HepG2 (cell line): ENCODE measurements around the gene PEF1. TPM values are rescaled to one million over a fixed set of nuclear protein-coding genes. Genes with fewer than 3 reads are reported as not detected.

Experiments used
- ATAC-seq: fragments of 200-7000 bp; cut with Tn5 transposase; 3 replicates; pipeline ENCODE4 v1.9.1; 2020; ENCODE audit warnings: mild to moderate bottlenecking, moderate library complexity
- BruUV-seq: library from RNA; stranded (reverse); fragments of 400-500 nt; replicated peaks from 2 replicates; lab custom pipeline; 2021; lab: Mats Ljungman, UMichigan
- CTCF ChIA-PET: fragments of 300-600 bp; formaldehyde crosslinking; extraction: SDS; loops from one replicate; lab custom pipeline; 2021; ENCODE audit warnings: low total read pairs, inconsistent platforms, low intra/inter-chr PET ratio; lab: Yijun Ruan, JAX
- POLR2A ChIA-PET: fragments of 350-600 bp; sonication (Branson Sonifier 250); formaldehyde crosslinking; loops from one replicate; lab custom pipeline; 2020; ENCODE audit warnings: antibody characterized with exemption, inconsistent platforms; lab: Yijun Ruan, JAX
- DNase-seq: peaks from one replicate; pipeline ENCODE4 v3.0.0-alpha.2; 2015; ENCODE audit warnings: low spot score
- FAIRE-seq: peaks from 3 replicates; lab custom pipeline; 2011; peaks lifted over from hg19 to GRCh38; lab: Jason Lieb, UNC
- H2AFZ ChIP-seq: one replicate; pipeline ENCODE4 v1.6.1; 2011; ENCODE audit warnings: low read length, inconsistent platforms
- H3K27ac ChIP-seq: fragments of 300-600 bp; 3 replicates; pipeline ENCODE4 v1.8.0; 2011; ENCODE audit warnings: mixed run types, mild to moderate bottlenecking, mixed read lengths, low read length, inconsistent platforms; ENCODE audit not compliant: insufficient read depth; ENCODE audit errors: extremely low read length
- H3K27me3 ChIP-seq, 2 experiments: fragments of 200-600 bp in 1 of 2; 2 replicates in 1 of 2; 3 replicates in 1 of 2; pipeline versions ENCODE4 v1.6.0 to v1.8.0; 2011; ENCODE audit warnings: low read length in 2 of 2, mild to moderate bottlenecking in 2 of 2, moderate library complexity in 2 of 2, inconsistent platforms in 1 of 2; ENCODE audit not compliant: insufficient read depth in 2 of 2, control insufficient read depth in 1 of 2
- H3K36me3 ChIP-seq, 2 experiments: fragments of 200-600 bp in 1 of 2; replicated peaks in 1 of 2; 2 replicates in 1 of 2; 3 replicates in 1 of 2; pipeline versions ENCODE4 v1.5.1 to v1.8.0; 2011; ENCODE audit warnings: low read length in 2 of 2, inconsistent platforms in 1 of 2; ENCODE audit not compliant: insufficient read depth in 2 of 2, control insufficient read depth in 1 of 2
- H3K4me1 ChIP-seq: 2 replicates; pipeline ENCODE4 v1.5.1; 2012; ENCODE audit warnings: low read length, inconsistent platforms; ENCODE audit not compliant: insufficient read depth
- H3K4me2 ChIP-seq: 2 replicates; pipeline ENCODE4 v1.6.0; 2011; ENCODE audit warnings: low read depth, low read length, inconsistent platforms
- H3K4me3 ChIP-seq, 3 experiments: fragments of 200-600 bp in 1 of 3; sonication (generic), shearing (Covaris generic) in 1 of 3; replicated peaks in 1 of 3; 2 replicates each; pipeline ENCODE4 v1.5.1; 2011 to 2016; ENCODE audit warnings: low read length in 3 of 3, inconsistent platforms in 2 of 3, low read depth in 2 of 3, mild to moderate bottlenecking in 2 of 3, control low read depth in 1 of 3, mixed read lengths in 1 of 3; ENCODE audit not compliant: insufficient read depth in 1 of 3
- H3K79me2 ChIP-seq: one replicate; pipeline ENCODE4 v1.6.1; 2011; ENCODE audit warnings: low read length, inconsistent platforms; ENCODE audit not compliant: insufficient read depth
- H3K9ac ChIP-seq: 2 replicates; pipeline ENCODE4 v1.6.0; 2011; ENCODE audit warnings: mild to moderate bottlenecking, low read depth, low read length, inconsistent platforms; ENCODE audit not compliant: insufficient read depth
- H3K9me3 ChIP-seq: 2 replicates; pipeline ENCODE4 v1.5.1; 2012; ENCODE audit warnings: mild to moderate bottlenecking, low read length
- H4K20me1 ChIP-seq: 2 replicates; pipeline ENCODE4 v1.6.0; 2011; ENCODE audit warnings: inconsistent platforms, mild to moderate bottlenecking, low read length, moderate library complexity; ENCODE audit not compliant: insufficient read depth
- CHD4 ChIP-seq: fragments of 200-600 bp; sonication (generic); IDR thresholded peaks from 2 replicates; pipeline ENCODE4 v1.7.0; 2017; ENCODE audit warnings: mild to moderate bottlenecking, low read length, borderline replicate concordance
- CTCF ChIP-seq: sonication (generic); formaldehyde crosslinking; IDR thresholded peaks from 2 replicates; pipeline ENCODE4 v1.5.0; 2020; ENCODE audit warnings: mild to moderate bottlenecking, missing genetic modification reagents, moderate library complexity
- EZH2 ChIP-seq: conservative IDR thresholded peaks from 2 replicates; pipeline ENCODE4 v1.6.1; 2012; ENCODE audit warnings: mild to moderate bottlenecking, low read depth, low read length, moderate library complexity
- SPEN ChIP-seq: sonication (generic); formaldehyde crosslinking; IDR thresholded peaks from 2 replicates; pipeline ENCODE4 v1.5.1; 2020; ENCODE audit warnings: low read depth, mild to moderate bottlenecking, missing genetic modification reagents
- TBP ChIP-seq: sonication (generic); formaldehyde crosslinking; IDR thresholded peaks from 2 replicates; pipeline ENCODE4 v1.5.0; 2020; ENCODE audit warnings: missing genetic modification reagents
- THAP11 ChIP-seq: IDR thresholded peaks from 2 replicates; pipeline ENCODE4 v1.6.1; 2016; ENCODE audit warnings: missing biosample characterization, missing genetic modification reagents
- ZFAT ChIP-seq: sonication (generic); formaldehyde crosslinking; conservative IDR thresholded peaks from 2 replicates; pipeline ENCODE4 v1.8.1; 2023; ENCODE audit warnings: missing genetic modification reagents, inconsistent platforms
- ZNF772 ChIP-seq: sonication (generic); formaldehyde crosslinking; IDR thresholded peaks from 2 replicates; pipeline ENCODE4 v1.5.0; 2020; ENCODE audit warnings: mild to moderate bottlenecking, missing genetic modification reagents
- ZSCAN12 ChIP-seq: sonication (generic); formaldehyde crosslinking; IDR thresholded peaks from 2 replicates; pipeline ENCODE4 v1.9.0; 2021; ENCODE audit warnings: mild to moderate bottlenecking, missing genetic modification reagents
- WGBS: methylation state at CpG from one replicate; pipeline ENCODE4 v1.1.6; 2017; ENCODE audit warnings: low lambda C conversion rate; 5-methylcytosine and 5-hydroxymethylcytosine counted together
- in situ Hi-C: cut with HindIII; loops from 2 replicates; pipeline ENCODE4 v1.10.0; 2017; ENCODE audit warnings: low pct_unique_long_range_greater_than_20kb; ENCODE audit not compliant: extremely low pct_ligation_motif_present
- intact Hi-C: fragments of 100-400 bp; cut with micrococcal nuclease; formaldehyde crosslinking; loops from one replicate; pipeline ENCODE4 v1.10.0; 2022; ENCODE audit not compliant: unreplicated experiment
- polyA plus RNA-seq, 8 experiments: library from polyadenylated mRNA; depleted of rRNA in 3 of 8; stranded (reverse) in 7 of 8; unstranded in 1 of 8; fragments of >200 nt; fragmentation: Illumina TruSeq in 4 of 8; extraction: Trizol in 4 of 8; gene quantifications; 2 replicates each; pipeline versions ENCODE4 v1.2.1 to v1.2.3, GENCODE V29; 2011 to 2016; ENCODE audit warnings: low read depth in 4 of 8, missing spikeins in 1 of 8, mixed read lengths in 1 of 8; ENCODE audit not compliant: insufficient read depth in 1 of 8
- total RNA-seq, 5 experiments: library from RNA; depleted of rRNA; stranded (reverse); fragments of >200 nt; fragmentation: Illumina TruSeq; extraction: Trizol; gene quantifications; 2 replicates each; pipeline ENCODE4 v1.2.3, GENCODE V29; 2016; ENCODE audit warnings: low read depth in 1 of 5
- TF ChIP-seq, protein P1 (sequence below): sonication (generic); formaldehyde crosslinking; IDR thresholded peaks from 2 replicates; pipeline ENCODE4 v1.8.0; 2022; ENCODE audit warnings: missing genetic modification reagents, mild to moderate bottlenecking, borderline replicate concordance
- TF ChIP-seq, protein P2 (sequence below): IDR thresholded peaks from 2 replicates; pipeline ENCODE4 v1.6.1; 2016; ENCODE audit warnings: low read depth, control low read depth
- TF ChIP-seq, protein P3 (sequence below): IDR thresholded peaks from 2 replicates; pipeline ENCODE4 v1.6.1; 2016; ENCODE audit warnings: mild to moderate bottlenecking
- TF ChIP-seq, protein P4 (sequence below): sonication (generic); formaldehyde crosslinking; IDR thresholded peaks from 2 replicates; pipeline ENCODE4 v1.5.0; 2020; ENCODE audit warnings: mild to moderate bottlenecking, missing genetic modification reagents

PEF1 gene
- total and polyA plus RNA-seq, 2 of the 13 experiments (the other 11 are each of a cell fraction or from before 2014, with no cell fraction given): 57.1 to 57.8 TPM

- no peak for TF ChIP-seq EZH2
- no peak for TF ChIP-seq TBP
- TF ChIP-seq, protein P1, sequence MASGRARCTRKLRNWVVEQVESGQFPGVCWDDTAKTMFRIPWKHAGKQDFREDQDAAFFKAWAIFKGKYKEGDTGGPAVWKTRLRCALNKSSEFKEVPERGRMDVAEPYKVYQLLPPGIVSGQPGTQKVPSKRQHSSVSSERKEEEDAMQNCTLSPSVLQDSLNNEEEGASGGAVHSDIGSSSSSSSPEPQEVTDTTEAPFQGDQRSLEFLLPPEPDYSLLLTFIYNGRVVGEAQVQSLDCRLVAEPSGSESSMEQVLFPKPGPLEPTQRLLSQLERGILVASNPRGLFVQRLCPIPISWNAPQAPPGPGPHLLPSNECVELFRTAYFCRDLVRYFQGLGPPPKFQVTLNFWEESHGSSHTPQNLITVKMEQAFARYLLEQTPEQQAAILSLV (CRISPR knock-in tag): no peak
- no peak for TF ChIP-seq CTCF
- TF ChIP-seq ZFAT (CRISPR knock-in tag): no peak
- no peak for TF ChIP-seq ZSCAN12 (CRISPR knock-in tag)
- TF ChIP-seq, all 625 proteins: peak for 0
These were observed 9.2 kb upstream of the PEF1 start (continued) for GRCh38 chr1:31653717-31654473.

DNA sequence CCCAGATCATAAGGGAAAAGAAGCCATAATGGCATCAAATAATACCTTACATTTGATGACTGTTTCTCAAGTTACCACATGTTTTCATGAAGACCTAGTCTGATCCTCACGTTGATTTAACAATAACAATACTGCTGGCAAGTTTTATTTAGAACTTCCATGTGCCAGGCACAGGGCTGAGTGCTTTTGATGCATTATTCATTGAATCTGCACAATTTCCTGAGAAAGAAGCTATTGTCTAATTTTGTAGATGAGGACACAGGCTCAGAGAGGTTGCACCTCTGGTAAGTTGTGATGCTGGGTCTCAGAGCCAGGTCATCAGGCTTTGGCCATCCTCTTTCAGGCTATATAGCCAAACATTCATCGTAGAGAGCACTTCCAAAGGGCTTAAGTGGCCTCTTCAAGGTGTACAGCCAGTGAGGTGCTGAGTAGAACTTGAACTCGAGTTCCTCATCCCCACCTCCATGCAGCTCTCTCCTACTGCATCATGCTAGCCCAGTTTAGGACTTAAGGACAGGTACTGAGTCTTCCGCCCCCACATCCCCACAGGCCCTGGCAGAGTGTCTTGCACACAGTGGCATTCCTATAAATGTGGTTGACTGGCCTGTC, 8.3 kb upstream of the PEF1 start:
- no peak for ATAC-seq
- ChIA-PET POLR2A (no interaction called here), CTCF (no interaction called here)
- no peak for DNase-seq
- Histone ChIP-seq H3K36me3 (no peaks in the 10 kb centered on the region), H3K4me2 (no peak overlapping the region), H3K79me2 (no peaks in the 10 kb centered on the region), H3K27me3 (no peaks in the 10 kb centered on the region), H3K4me3 (no peak overlapping the region), H3K9ac (no peak overlapping the region), H4K20me1 (no peaks in the 10 kb centered on the region), H2AFZ (no peak overlapping the region), H3K9me3 (no peaks in the 10 kb centered on the region), H3K4me1 (peaks cover 26% of the 10 kb centered on the region), H3K27ac (no peak overlapping the region)
- FAIRE-seq: no peak
- intact Hi-C loops (no loop called here), in situ Hi-C loops (no loop called here)
- WGBS: 85% methylated on average over 4 of the region's 4 CpGs
- no TSS peak for BruUV-seq
- TF ChIP-seq THAP11 (CRISPR knock-in tag): no peak
- no peak for TF ChIP-seq ZNF772 (CRISPR knock-in tag)
- TF ChIP-seq SPEN (CRISPR knock-in tag): no peak
- TF ChIP-seq, protein P2, sequence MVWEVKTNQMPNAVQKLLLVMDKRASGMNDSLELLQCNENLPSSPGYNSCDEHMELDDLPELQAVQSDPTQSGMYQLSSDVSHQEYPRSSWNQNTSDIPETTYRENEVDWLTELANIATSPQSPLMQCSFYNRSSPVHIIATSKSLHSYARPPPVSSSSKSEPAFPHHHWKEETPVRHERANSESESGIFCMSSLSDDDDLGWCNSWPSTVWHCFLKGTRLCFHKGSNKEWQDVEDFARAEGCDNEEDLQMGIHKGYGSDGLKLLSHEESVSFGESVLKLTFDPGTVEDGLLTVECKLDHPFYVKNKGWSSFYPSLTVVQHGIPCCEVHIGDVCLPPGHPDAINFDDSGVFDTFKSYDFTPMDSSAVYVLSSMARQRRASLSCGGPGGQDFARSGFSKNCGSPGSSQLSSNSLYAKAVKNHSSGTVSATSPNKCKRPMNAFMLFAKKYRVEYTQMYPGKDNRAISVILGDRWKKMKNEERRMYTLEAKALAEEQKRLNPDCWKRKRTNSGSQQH: no peak
- no peak for TF ChIP-seq CHD4
- TF ChIP-seq, protein P3, sequence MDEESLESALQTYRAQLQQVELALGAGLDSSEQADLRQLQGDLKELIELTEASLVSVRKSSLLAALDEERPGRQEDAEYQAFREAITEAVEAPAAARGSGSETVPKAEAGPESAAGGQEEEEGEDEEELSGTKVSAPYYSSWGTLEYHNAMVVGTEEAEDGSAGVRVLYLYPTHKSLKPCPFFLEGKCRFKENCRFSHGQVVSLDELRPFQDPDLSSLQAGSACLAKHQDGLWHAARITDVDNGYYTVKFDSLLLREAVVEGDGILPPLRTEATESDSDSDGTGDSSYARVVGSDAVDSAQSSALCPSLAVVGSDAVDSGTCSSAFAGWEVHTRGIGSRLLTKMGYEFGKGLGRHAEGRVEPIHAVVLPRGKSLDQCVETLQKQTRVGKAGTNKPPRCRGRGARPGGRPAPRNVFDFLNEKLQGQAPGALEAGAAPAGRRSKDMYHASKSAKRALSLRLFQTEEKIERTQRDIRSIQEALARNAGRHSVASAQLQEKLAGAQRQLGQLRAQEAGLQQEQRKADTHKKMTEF: no peak
- TF ChIP-seq, protein P4, sequence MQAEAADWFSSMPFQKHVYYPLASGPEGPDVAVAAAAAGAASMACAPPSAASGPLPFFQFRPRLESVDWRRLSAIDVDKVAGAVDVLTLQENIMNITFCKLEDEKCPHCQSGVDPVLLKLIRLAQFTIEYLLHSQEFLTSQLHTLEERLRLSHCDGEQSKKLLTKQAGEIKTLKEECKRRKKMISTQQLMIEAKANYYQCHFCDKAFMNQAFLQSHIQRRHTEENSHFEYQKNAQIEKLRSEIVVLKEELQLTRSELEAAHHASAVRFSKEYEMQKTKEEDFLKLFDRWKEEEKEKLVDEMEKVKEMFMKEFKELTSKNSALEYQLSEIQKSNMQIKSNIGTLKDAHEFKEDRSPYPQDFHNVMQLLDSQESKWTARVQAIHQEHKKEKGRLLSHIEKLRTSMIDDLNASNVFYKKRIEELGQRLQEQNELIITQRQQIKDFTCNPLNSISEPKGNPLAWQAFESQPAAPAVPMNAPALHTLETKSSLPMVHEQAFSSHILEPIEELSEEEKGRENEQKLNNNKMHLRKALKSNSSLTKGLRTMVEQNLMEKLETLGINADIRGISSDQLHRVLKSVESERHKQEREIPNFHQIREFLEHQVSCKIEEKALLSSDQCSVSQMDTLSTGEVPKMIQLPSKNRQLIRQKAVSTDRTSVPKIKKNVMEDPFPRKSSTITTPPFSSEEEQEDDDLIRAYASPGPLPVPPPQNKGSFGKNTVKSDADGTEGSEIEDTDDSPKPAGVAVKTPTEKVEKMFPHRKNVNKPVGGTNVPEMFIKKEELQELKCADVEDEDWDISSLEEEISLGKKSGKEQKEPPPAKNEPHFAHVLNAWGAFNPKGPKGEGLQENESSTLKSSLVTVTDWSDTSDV (CRISPR knock-in tag): no peak
